KMS-11 (cell line): ENCODE measurements around the gene ALX1.

Source experiments
- H2AFZ ChIP-seq: fragments of 200-600 bp; sonication (generic); 2 replicates; pipeline ENCODE4 v1.6.1; 2016; ENCODE audit warnings: antibody characterized with exemption, mixed run types, low read depth
- H3K27ac ChIP-seq: fragments of 200-600 bp; sonication (generic); 2 replicates; pipeline ENCODE4 v1.6.1; 2016; ENCODE audit warnings: mild to moderate bottlenecking, mixed run types
- H3K27me3 ChIP-seq: fragments of 200-600 bp; sonication (generic); 2 replicates; pipeline ENCODE4 v1.6.1; 2017; ENCODE audit warnings: mild to moderate bottlenecking, low read depth, mixed run types, moderate library complexity; ENCODE audit not compliant: insufficient read depth
- H3K36me3 ChIP-seq: fragments of 200-600 bp; sonication (generic); 2 replicates; pipeline ENCODE4 v1.6.1; 2017; ENCODE audit warnings: mild to moderate bottlenecking, mixed run types; ENCODE audit not compliant: insufficient read depth
- H3K4me1 ChIP-seq: fragments of 200-600 bp; sonication (generic); 2 replicates; pipeline ENCODE4 v1.6.1; 2016; ENCODE audit warnings: mild to moderate bottlenecking, low read depth, mixed run types; ENCODE audit not compliant: poor library complexity, severe bottlenecking
- H3K4me2 ChIP-seq: fragments of 200-600 bp; sonication (generic); 2 replicates; pipeline ENCODE4 v1.7.0; 2016; ENCODE audit warnings: mild to moderate bottlenecking, mixed run types
- H3K4me3 ChIP-seq: fragments of 200-600 bp; sonication (generic); IDR thresholded peaks from 2 replicates; pipeline ENCODE4 v1.6.1; 2017; ENCODE audit warnings: low read depth, low read length, mixed read lengths; ENCODE audit not compliant: insufficient read depth
- H3K79me2 ChIP-seq: fragments of 200-600 bp; sonication (generic); 2 replicates; pipeline ENCODE4 v1.6.1; 2016; ENCODE audit warnings: low read depth, mixed run types; ENCODE audit not compliant: insufficient read depth
- H3K9ac ChIP-seq: fragments of 200-600 bp; sonication (generic); 2 replicates; pipeline ENCODE4 v1.6.1; 2016; ENCODE audit warnings: mild to moderate bottlenecking, mixed run types
- H4K20me1 ChIP-seq: fragments of 200-600 bp; sonication (generic); 2 replicates; pipeline ENCODE4 v1.6.1; 2016; ENCODE audit warnings: mild to moderate bottlenecking, mixed run types; ENCODE audit not compliant: insufficient read depth
- CTCF ChIP-seq: fragments of 200-600 bp; sonication (generic); conservative IDR thresholded peaks from 2 replicates; pipeline ENCODE4 v1.6.1; 2017; ENCODE audit warnings: low read depth, mild to moderate bottlenecking, antibody characterized with exemption, low read length, moderate library complexity, mixed read lengths

ALX1 gene

GRCh38 chr12:85281636-85282312, 1.8 kb downstream of the ALX1 start:
- Histone ChIP-seq H3K79me2 (no peaks in the 10 kb centered on the region), H3K36me3 (no peaks in the 10 kb centered on the region), H3K27me3 (no peaks in the 10 kb centered on the region), H3K4me1 (no peaks in the 10 kb centered on the region), H3K27ac (no peak overlapping the region), H3K4me3 (no peak overlapping the region), H2AFZ (no peak overlapping the region), H4K20me1 (no peaks in the 10 kb centered on the region), H3K9ac (no peak overlapping the region), H3K4me2 (no peak overlapping the region)
- no peak for TF ChIP-seq CTCF

GRCh38 chr12:85283560-85283959, 3.5 kb downstream of the ALX1 start:
- Histone ChIP-seq H3K79me2 (no peaks in the 10 kb centered on the region), H3K27me3 (no peaks in the 10 kb centered on the region), H4K20me1 (no peaks in the 10 kb centered on the region), H3K4me1 (no peaks in the 10 kb centered on the region), H3K36me3 (no peaks in the 10 kb centered on the region), H3K4me3 (no peak overlapping the region), H2AFZ (no peak overlapping the region), H3K9ac (no peak overlapping the region), H3K27ac (no peak overlapping the region), H3K4me2 (no peak overlapping the region)
- no peak for TF ChIP-seq CTCF

- no peak overlapping the region for H3K27ac ChIP-seq
- no peaks in the 10 kb centered on the region for H3K27me3 ChIP-seq
- H3K9ac ChIP-seq, result no peak overlapping the region
- H3K4me1 ChIP-seq, result no peaks in the 10 kb centered on the region
- H2AFZ ChIP-seq, result no peak overlapping the region
- no peak overlapping the region for H3K4me2 ChIP-seq
- H3K79me2 ChIP-seq, result no peaks in the 10 kb centered on the region
- no peaks in the 10 kb centered on the region for H3K36me3 ChIP-seq
- no peaks in the 10 kb centered on the region for H4K20me1 ChIP-seq
- no peak for TF ChIP-seq CTCF
- no peak overlapping the region for H3K4me3 ChIP-seq
Observed at GRCh38 chr12:85296362-85296761, 16.3 kb downstream of the ALX1 start.

GRCh38 chr12:85299053-85299452, 19.0 kb downstream of the ALX1 start:
- H3K9ac ChIP-seq, result no peak overlapping the region
- no peaks in the 10 kb centered on the region for H3K79me2 ChIP-seq
- no peaks in the 10 kb centered on the region for H3K27me3 ChIP-seq
- H3K27ac ChIP-seq, result no peak overlapping the region
- no peak overlapping the region for H3K4me3 ChIP-seq
- H2AFZ ChIP-seq, result no peak overlapping the region
- no peak overlapping the region for H3K4me2 ChIP-seq
- no peaks in the 10 kb centered on the region for H3K36me3 ChIP-seq
- H3K4me1 ChIP-seq, result no peaks in the 10 kb centered on the region
- no peaks in the 10 kb centered on the region for H4K20me1 ChIP-seq
- no peak for TF ChIP-seq CTCF
